ENCODE measurements around the gene TMEM131. TPM values are rescaled to one million over a fixed set of nuclear protein-coding genes. Genes with fewer than 3 reads are reported as not detected.

TMEM131 gene
- total RNA-seq, 2 donors from 2014 or later: 39.0 to 43.0 TPM

DNA sequence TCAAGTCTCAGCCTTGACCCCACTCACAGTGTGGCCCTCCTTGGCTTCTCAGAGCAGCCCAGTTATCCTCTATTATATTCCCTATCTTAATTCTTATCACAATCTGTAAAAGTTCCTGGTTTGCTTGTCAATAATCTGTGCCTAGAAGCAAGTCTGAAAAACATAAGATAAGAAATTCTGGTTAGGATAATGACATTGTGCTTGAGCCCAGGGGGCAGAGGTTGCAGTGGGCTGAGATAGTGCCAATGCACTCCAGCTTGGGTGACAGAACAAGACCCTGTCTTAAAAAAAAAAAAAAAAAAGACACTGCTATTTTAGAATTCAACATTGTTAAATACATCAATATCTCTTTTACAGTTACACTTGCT, 63.9 kb downstream of the TMEM131 start:
- peaks cover 8% of the 10 kb centered on the region for H3K9me3 ChIP-seq (ENCODE audit: control insufficient read depth, low read length)
- H3K27me3 Mint-ChIP-seq (ENCODE audit: insufficient read depth): no peaks in the 10 kb centered on the region
- H3K4me1 Mint-ChIP-seq: peaks cover 59% of the 10 kb centered on the region
- peaks cover 20% of the 10 kb centered on the region for H3K4me1 ChIP-seq (ENCODE audit: control insufficient read depth, insufficient read depth, low read length)
- H3K9ac ChIP-seq (ENCODE audit: extremely low read depth, low read length, poor library complexity, severe bottlenecking): no peak overlapping the region
- peaks cover 7% of the 10 kb centered on the region for H3K36me3 ChIP-seq (ENCODE audit: control insufficient read depth, insufficient read depth, low read length)
- TF ChIP-seq, protein P1, sequence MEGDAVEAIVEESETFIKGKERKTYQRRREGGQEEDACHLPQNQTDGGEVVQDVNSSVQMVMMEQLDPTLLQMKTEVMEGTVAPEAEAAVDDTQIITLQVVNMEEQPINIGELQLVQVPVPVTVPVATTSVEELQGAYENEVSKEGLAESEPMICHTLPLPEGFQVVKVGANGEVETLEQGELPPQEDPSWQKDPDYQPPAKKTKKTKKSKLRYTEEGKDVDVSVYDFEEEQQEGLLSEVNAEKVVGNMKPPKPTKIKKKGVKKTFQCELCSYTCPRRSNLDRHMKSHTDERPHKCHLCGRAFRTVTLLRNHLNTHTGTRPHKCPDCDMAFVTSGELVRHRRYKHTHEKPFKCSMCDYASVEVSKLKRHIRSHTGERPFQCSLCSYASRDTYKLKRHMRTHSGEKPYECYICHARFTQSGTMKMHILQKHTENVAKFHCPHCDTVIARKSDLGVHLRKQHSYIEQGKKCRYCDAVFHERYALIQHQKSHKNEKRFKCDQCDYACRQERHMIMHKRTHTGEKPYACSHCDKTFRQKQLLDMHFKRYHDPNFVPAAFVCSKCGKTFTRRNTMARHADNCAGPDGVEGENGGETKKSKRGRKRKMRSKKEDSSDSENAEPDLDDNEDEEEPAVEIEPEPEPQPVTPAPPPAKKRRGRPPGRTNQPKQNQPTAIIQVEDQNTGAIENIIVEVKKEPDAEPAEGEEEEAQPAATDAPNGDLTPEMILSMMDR (conservative IDR thresholded peaks at IDR 0.05): no peak
- H3K4me3 ChIP-seq (ENCODE audit: low read length): peak overlapping the region; percentile 62
- peak overlapping the region; percentile 45 for H3K27ac Mint-ChIP-seq
- no peaks in the 10 kb centered on the region for H3K9me3 Mint-ChIP-seq
- no peak overlapping the region for H3K27ac ChIP-seq (ENCODE audit: low read depth, low read length)
- no peak overlapping the region for H3K4me3 Mint-ChIP-seq
- no peaks in the 10 kb centered on the region for H3K27me3 ChIP-seq (ENCODE audit: control insufficient read depth, insufficient read depth, low read length, poor library complexity, severe bottlenecking)
- H3K36me3 Mint-ChIP-seq (ENCODE audit: low read depth): no peaks in the 10 kb centered on the region
- no peak for DNase-seq

- no peaks in the 10 kb centered on the region for H3K9me3 Mint-ChIP-seq
- 45% methylated on average over 3 of the region's 3 CpGs; no CpG with 5 or more reads in 1 of the 2 experiments for WGBS, 2 experiments (ENCODE audit: insufficient coverage in 1 of 2, insufficient read length in 1 of 2)
Observed at GRCh38 chr2:97931118-97931857, 64.5 kb downstream of the TMEM131 start.

DNA sequence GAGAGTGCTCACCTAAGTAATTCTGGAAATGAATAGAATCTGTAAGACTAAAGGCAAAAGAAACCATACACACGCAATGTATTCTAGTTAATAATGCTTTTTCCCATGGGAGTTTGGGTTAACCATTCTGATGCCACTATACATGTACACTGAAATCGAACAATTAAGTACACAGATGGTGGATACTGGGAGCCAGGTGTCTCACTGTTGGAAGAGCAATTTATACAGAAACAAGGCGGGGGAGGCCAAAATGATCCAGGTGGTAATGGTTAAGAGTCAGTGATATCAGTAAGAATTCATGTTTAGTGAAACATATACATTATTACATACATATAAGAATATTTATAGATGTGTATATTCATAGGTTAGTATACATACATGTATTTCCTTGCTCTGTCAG, 67.2 kb downstream of the TMEM131 start:
- Histone ChIP-seq H3K27me3 (ENCODE audit: control insufficient read depth, insufficient read depth, low read length, poor library complexity, severe bottlenecking) (no peaks in the 10 kb centered on the region), H3K36me3 (ENCODE audit: control insufficient read depth, insufficient read depth, low read length) (peaks cover 32% of the 10 kb centered on the region), H3K4me1 (ENCODE audit: control insufficient read depth, insufficient read depth, low read length) (peaks cover 12% of the 10 kb centered on the region), H3K9me3 (ENCODE audit: control insufficient read depth, low read length) (peaks cover 8% of the 10 kb centered on the region), H3K9ac (ENCODE audit: extremely low read depth, low read length, poor library complexity, severe bottlenecking) (no peak overlapping the region), H3K4me3 (ENCODE audit: low read length) (no peak overlapping the region), H3K27ac (ENCODE audit: low read depth, low read length) (no peak overlapping the region)
- Mint-ChIP-seq H3K27ac (no peak overlapping the region), H3K27me3 (ENCODE audit: insufficient read depth) (no peaks in the 10 kb centered on the region), H3K9me3 (no peaks in the 10 kb centered on the region), H3K36me3 (ENCODE audit: low read depth) (peaks cover 26% of the 10 kb centered on the region), H3K4me1 (peaks cover 35% of the 10 kb centered on the region), H3K4me3 (no peak overlapping the region)
- TF ChIP-seq, protein P1 (conservative IDR thresholded peaks at IDR 0.05): no peak
- no peak for DNase-seq
- 96 to 100% methylated on average over 1 to 3 of the region's 3 CpGs for WGBS, 2 experiments (ENCODE audit: insufficient coverage in 1 of 2, insufficient read length in 1 of 2)

More at GRCh38 chr2:97931118-97931857, 64.5 kb downstream of the TMEM131 start:
- H3K4me1 Mint-ChIP-seq: peaks cover 59% of the 10 kb centered on the region
- Histone ChIP-seq H3K27ac (ENCODE audit: low read depth, low read length) (no peak overlapping the region), H3K9ac (ENCODE audit: extremely low read depth, low read length, poor library complexity, severe bottlenecking) (no peak overlapping the region), H3K4me3 (ENCODE audit: low read length) (peak overlapping the region; percentile 62), H3K27me3 (ENCODE audit: control insufficient read depth, insufficient read depth, low read length, poor library complexity, severe bottlenecking) (no peaks in the 10 kb centered on the region), H3K9me3 (ENCODE audit: control insufficient read depth, low read length) (peaks cover 8% of the 10 kb centered on the region), H3K4me1 (ENCODE audit: control insufficient read depth, insufficient read depth, low read length) (peaks cover 20% of the 10 kb centered on the region), H3K36me3 (ENCODE audit: control insufficient read depth, insufficient read depth, low read length) (peaks cover 12% of the 10 kb centered on the region)
- H3K4me3 Mint-ChIP-seq: no peak overlapping the region
- TF ChIP-seq, protein P1 (conservative IDR thresholded peaks at IDR 0.05): no peak
- no peaks in the 10 kb centered on the region for H3K27me3 Mint-ChIP-seq (ENCODE audit: insufficient read depth)
- no peak for DNase-seq
- peak overlapping the region; percentile 45 for H3K27ac Mint-ChIP-seq
- peaks cover 4% of the 10 kb centered on the region for H3K36me3 Mint-ChIP-seq (ENCODE audit: low read depth)

Data from endodermal cell (in vitro differentiated cells).